GM12878 (cell line): ENCODE measurements around the gene OTOG. TPM values are rescaled to one million over a fixed set of nuclear protein-coding genes. Genes with fewer than 3 reads are reported as not detected.

Source experiments
- CREB1 ChIP-seq: IDR thresholded peaks from 2 replicates; pipeline ENCODE4 v1.6.1; 2012; ENCODE audit warnings: low read depth, mild to moderate bottlenecking, inconsistent platforms
- ESRRA ChIP-seq: IDR thresholded peaks from 2 replicates; pipeline ENCODE4 v1.6.1; 2012; ENCODE audit warnings: mild to moderate bottlenecking, low read length, improper control_type of control experiment
- GATAD2B ChIP-seq: fragments of 450-650 bp; conservative IDR thresholded peaks from 2 replicates; pipeline ENCODE4 v1.6.1; 2017; ENCODE audit warnings: low read depth, mild to moderate bottlenecking, moderate library complexity
- RFX5 ChIP-seq: IDR thresholded peaks from 2 replicates; pipeline ENCODE4 v1.6.1; 2011; ENCODE audit warnings: low read depth, low read length, improper control_type of control experiment
- SMAD1 ChIP-seq: fragments of 450-650 bp; IDR thresholded peaks from 2 replicates; pipeline ENCODE4 v1.6.1; 2018; ENCODE audit warnings: mild to moderate bottlenecking, low read depth; ENCODE audit not compliant: partially characterized antibody
- ZSCAN29 ChIP-seq: fragments of 450-650 bp; IDR thresholded peaks from 2 replicates; pipeline ENCODE4 v1.6.1; 2017; ENCODE audit warnings: mild to moderate bottlenecking, moderate library complexity
- polyA plus RNA-seq, 11 experiments: library from polyadenylated mRNA; depleted of rRNA in 4 of 11; unstranded in 6 of 11; stranded (reverse) in 5 of 11; fragments of >200 nt; fragmentation: Nextera tagmentation in 4 of 11; fragmentation: Illumina TruSeq in 1 of 11; extraction: Ambion mirVana in 4 of 11; extraction: Trizol in 1 of 11; gene quantifications; 1 replicate in 1 of 11; 2 replicates in 10 of 11; pipeline versions ENCODE4 v1.2.1 to v1.2.3, GENCODE V29; 2011 to 2016; ENCODE audit warnings: inconsistent platforms in 2 of 11, missing spikeins in 2 of 11, low read depth in 1 of 11
- total RNA-seq, 4 experiments: library from RNA; depleted of rRNA in 3 of 4; stranded (reverse); fragments of >200 nt in 3 of 4; fragmentation: Illumina TruSeq in 1 of 4; extraction: Trizol in 1 of 4; gene quantifications; 2 replicates each; pipeline versions ENCODE4 v1.2.1 to v1.2.3, GENCODE V29; 2013 to 2021
- TF ChIP-seq, protein P1 (sequence below): fragments of 450-650 bp; IDR thresholded peaks from 2 replicates; pipeline ENCODE4 v1.6.1; 2018; ENCODE audit warnings: borderline replicate concordance, mild to moderate bottlenecking; ENCODE audit not compliant: partially characterized antibody
- TF ChIP-seq, protein P2 (sequence below): fragments of 150-350 bp; IDR thresholded peaks from 2 replicates; pipeline ENCODE4 v1.6.1; 2016; ENCODE audit warnings: low read depth, low read length

OTOG gene
- total and polyA plus RNA-seq, 10 of the 15 experiments (the other 5 are each of a cell fraction or from before 2014, with no cell fraction given), result not detected

DNA sequence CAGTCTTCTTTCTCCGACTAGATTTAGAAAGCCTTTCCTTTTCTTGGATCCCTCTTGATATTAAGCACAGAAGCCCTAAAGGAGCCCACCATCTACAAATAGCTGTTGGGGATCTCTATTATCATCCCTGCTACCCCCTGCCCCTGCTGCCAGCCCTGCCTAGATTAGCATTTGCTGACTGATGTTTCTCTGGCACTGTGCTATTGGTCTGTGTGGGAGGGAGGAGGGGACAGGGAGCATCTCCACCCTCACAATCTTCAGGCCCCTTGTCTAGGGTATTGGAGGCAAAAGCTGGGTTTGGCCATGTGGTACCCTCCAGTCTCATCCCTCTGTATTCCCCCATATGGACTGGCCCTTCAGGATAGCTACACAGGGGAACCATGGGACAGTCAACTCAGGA is 9.0 kb upstream of the OTOG start (continued):
- TF ChIP-seq, protein P1, sequence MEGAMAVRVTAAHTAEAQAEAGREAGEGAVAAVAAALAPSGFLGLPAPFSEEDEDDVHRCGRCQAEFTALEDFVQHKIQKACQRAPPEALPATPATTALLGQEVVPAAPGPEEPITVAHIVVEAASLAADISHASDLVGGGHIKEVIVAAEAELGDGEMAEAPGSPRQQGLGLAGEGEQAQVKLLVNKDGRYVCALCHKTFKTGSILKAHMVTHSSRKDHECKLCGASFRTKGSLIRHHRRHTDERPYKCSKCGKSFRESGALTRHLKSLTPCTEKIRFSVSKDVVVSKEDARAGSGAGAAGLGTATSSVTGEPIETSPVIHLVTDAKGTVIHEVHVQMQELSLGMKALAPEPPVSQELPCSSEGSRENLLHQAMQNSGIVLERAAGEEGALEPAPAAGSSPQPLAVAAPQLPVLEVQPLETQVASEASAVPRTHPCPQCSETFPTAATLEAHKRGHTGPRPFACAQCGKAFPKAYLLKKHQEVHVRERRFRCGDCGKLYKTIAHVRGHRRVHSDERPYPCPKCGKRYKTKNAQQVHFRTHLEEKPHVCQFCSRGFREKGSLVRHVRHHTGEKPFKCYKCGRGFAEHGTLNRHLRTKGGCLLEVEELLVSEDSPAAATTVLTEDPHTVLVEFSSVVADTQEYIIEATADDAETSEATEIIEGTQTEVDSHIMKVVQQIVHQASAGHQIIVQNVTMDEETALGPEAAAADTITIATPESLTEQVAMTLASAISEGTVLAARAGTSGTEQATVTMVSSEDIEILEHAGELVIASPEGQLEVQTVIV, result no peak
- TF ChIP-seq ESRRA (no peak), CREB1 (no peak), GATAD2B (no peak), ZSCAN29 (no peak), RFX5 (no peak), SMAD1 (no peak)
- TF ChIP-seq, protein P2, sequence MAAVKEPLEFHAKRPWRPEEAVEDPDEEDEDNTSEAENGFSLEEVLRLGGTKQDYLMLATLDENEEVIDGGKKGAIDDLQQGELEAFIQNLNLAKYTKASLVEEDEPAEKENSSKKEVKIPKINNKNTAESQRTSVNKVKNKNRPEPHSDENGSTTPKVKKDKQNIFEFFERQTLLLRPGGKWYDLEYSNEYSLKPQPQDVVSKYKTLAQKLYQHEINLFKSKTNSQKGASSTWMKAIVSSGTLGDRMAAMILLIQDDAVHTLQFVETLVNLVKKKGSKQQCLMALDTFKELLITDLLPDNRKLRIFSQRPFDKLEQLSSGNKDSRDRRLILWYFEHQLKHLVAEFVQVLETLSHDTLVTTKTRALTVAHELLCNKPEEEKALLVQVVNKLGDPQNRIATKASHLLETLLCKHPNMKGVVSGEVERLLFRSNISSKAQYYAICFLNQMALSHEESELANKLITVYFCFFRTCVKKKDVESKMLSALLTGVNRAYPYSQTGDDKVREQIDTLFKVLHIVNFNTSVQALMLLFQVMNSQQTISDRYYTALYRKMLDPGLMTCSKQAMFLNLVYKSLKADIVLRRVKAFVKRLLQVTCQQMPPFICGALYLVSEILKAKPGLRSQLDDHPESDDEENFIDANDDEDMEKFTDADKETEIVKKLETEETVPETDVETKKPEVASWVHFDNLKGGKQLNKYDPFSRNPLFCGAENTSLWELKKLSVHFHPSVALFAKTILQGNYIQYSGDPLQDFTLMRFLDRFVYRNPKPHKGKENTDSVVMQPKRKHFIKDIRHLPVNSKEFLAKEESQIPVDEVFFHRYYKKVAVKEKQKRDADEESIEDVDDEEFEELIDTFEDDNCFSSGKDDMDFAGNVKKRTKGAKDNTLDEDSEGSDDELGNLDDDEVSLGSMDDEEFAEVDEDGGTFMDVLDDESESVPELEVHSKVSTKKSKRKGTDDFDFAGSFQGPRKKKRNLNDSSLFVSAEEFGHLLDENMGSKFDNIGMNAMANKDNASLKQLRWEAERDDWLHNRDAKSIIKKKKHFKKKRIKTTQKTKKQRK, result no peak
